Measurements from ENCODE around the gene PACRG.

GRCh38 chr6:162680871-162681270 is 46.9 kb upstream of the PACRG start:
- TF ChIP-seq CTCF (IDR thresholded peaks at IDR 0.05) (no peak), POLR2A (IDR thresholded peaks at IDR 0.05) (no peak)
